LNCaP clone FGC (cell line): ENCODE data around the gene SNRNP70.

ENCODE experiments used
- DNase-seq: peaks from one replicate; pipeline ENCODE4 v3.0.0-alpha.2; 2011; ENCODE audit warnings: low read depth
- H3K4me3 ChIP-seq: 2 replicates; pipeline ENCODE4 v1.5.1; 2011; ENCODE audit warnings: mild to moderate bottlenecking, low read depth, low read length, control low read depth
- TF ChIP-seq, protein P1 (sequence below): IDR thresholded peaks from 2 replicates; pipeline ENCODE4 v1.5.1; 2012; ENCODE audit warnings: mild to moderate bottlenecking; ENCODE audit not compliant: control insufficient read depth, insufficient read depth; ENCODE audit errors: extremely low read depth

The SNRNP70 gene

DNA sequence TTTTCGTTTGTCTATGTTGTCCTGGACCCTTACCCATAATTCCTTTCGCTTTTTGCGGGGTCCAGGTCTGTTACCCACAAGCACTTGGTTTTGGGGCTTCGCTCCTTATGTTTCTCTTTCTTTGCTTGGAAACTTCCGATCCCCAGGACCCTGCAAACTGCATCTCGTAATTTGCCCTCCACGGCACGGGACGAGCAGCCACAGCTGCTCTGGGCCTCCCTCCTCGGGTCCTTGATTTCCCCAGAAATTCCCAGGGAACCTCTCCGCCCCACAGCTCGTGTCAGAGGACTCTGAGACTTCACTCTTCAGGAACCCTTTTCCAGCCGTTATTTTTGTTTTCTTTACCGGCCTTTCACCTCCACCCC, 599 bp downstream of the SNRNP70 start:
- H3K4me3 ChIP-seq = peak overlapping the region; percentile 87
- TF ChIP-seq, protein P1, sequence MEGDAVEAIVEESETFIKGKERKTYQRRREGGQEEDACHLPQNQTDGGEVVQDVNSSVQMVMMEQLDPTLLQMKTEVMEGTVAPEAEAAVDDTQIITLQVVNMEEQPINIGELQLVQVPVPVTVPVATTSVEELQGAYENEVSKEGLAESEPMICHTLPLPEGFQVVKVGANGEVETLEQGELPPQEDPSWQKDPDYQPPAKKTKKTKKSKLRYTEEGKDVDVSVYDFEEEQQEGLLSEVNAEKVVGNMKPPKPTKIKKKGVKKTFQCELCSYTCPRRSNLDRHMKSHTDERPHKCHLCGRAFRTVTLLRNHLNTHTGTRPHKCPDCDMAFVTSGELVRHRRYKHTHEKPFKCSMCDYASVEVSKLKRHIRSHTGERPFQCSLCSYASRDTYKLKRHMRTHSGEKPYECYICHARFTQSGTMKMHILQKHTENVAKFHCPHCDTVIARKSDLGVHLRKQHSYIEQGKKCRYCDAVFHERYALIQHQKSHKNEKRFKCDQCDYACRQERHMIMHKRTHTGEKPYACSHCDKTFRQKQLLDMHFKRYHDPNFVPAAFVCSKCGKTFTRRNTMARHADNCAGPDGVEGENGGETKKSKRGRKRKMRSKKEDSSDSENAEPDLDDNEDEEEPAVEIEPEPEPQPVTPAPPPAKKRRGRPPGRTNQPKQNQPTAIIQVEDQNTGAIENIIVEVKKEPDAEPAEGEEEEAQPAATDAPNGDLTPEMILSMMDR = no peak
- DNase-seq = no peak

DNA sequence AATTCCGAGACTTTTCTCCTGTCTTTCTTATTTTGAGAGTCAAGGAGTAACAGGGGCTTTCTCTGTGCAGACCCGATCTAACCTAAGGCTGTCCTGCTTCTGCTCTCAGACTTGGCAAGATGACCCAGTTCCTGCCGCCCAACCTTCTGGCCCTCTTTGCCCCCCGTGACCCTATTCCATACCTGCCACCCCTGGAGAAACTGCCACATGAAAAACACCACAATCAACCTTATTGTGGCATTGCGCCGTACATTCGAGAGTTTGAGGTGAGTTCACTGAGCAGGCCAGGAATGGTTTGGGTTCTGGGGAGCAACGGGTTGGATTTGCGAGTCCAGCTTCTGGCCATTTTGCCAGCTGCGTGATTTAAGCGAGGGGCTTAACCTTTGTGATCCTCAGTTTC, 1.0 kb downstream of the SNRNP70 start:
- TF ChIP-seq, protein P1 = no peak
- peak overlapping the region; percentile 87 for H3K4me3 ChIP-seq
- DNase-seq = no peak

DNA sequence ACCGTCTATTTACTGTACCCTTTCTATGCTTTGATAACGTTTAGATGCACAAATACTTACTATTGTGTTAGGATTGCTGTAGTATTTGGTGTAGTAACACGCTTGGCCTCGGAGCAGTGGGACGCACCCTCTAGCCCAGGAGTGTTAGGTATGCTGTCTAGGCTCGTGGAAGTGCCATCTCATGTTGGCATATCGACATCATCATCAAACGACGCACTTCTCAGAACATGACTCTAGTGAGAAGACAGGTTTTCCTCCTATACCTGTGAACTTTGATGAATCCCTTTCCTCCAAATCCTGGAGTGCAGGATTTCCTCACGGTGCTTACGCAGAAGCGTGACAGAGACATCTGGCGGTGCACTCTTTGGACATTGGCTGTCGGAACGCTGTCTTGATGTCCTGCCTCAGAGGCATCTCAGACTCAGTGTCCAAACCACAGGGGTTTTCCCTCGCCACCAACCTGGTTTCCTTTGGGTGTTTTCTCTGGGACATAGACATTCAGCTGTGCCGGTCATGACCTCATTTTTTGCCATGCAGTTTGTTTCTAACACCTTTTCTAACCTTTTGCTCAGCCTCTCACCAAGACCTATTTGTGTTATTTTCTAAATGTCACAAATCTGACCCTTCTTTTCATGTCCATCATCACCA, 6.3 kb downstream of the SNRNP70 start:
- TF ChIP-seq, protein P1 = no peak
- no peak for DNase-seq
- no peak overlapping the region for H3K4me3 ChIP-seq

DNA sequence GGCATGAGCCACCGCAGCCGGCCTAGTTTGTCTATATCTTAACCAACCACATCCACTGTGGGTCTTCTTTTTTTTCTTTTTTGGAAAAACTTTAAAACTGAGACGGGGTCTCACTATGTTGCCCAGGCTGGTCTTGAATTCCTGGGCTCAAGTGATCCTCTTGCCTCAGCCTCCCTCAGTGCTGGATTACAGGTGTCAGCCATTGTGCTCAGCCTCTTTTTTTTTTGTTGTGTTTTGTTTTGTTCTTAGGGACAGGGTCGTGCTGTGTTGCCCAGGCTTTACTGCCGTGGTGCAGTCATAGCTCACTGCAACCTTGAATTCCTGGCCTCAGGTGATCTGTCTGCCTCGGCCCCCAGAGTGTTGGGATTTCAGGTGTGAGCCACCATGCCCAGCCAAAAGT, 7.4 kb downstream of the SNRNP70 start:
- H3K4me3 ChIP-seq = no peak overlapping the region
- no peak for DNase-seq
- TF ChIP-seq, protein P1 = no peak

DNA sequence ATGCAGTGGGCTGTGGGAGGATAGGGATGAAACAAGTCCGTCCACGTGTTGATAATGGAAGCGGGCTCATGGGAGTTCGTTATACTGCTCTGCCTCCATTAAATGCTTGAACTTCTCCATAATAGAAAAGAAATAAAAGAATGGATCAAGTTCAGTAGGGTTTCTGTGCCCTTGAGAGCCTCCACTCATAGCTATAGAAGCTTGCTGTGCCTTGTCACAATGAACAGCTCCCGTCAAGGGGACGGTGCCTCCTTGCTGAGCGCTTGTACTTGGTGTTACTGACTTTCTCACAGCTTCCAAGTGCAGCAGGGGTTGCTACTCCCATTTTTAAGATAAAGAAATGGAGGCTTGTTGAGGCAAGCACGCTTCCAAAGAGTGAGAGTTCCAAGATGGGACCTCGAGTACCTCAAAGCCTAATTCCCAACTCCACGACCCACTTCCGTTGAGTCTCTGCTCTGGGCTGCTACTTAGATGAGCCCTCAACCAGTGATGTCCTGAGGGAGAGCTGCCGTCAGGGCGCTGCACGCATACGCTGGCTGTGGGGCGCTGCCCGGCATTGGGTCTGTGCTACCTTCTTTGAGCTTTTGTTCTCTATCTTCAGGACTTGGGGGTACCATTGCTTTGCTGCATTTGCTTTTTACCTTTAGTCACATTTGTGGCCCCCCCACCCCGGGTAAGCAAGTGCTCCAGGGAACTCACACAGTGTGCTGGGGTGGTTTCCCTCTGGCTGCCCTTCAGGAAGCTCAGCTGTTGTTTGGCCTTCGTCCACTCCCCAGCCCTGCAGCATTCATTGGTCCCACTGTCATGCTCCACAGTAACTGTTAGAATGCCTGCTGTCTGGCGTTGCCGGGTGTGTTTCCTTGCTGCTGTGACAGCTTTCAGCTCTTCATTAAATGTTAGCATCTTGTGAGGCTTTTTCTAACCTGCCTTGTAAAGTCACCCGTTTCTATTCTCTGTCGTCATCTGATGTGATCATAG, 9.5 kb downstream of the SNRNP70 start:
- H3K4me3 ChIP-seq = no peak overlapping the region
- DNase-seq = no peak
- TF ChIP-seq, protein P1 = no peak

DNA sequence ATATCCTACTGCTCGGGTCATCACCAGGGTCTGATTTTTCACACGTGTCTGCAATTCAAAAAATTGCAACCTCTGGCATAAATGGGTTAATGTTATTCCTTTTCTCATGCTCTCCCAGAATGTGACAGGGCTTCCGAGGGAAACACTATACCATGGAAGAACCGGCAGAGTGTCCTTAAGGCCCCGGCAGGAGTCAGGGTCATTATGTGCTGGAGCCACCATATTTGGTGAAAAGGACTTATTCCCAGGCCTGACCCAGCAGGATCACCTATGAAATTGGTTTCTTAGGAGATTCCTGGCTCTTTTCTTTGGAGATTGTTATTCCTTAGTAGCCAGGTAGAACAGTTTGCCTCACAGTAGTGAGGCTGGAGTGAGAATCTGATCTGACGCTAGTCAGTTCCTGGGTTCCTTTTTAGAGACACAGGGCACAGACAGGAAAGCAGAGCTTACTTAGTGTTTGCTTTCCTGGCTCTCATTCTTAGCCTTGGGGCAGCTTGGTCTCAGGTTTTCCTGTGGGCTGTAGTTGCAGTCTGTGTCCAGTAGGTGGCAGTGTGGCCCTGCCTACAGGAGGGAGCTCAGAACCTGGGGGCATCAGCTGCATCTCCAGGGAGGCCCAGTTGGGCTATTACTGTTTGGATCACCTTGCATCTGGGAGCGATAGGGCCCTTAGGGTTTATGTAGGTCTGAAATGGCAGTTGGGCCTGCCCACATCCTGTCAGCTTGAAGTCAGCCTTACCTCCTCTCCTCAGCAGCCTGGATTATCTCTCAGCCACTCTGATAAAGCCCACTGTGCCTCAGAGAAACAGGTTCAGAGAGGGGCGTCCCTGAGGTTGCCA, 12.4 kb downstream of the SNRNP70 start:
- peak; percentile 69 for DNase-seq
- H3K4me3 ChIP-seq = no peak overlapping the region; the same call in 1 of the 2 replicates
- TF ChIP-seq, protein P1 = peak; percentile 84
